Measurements from ENCODE around the gene NANOGP8.

Gene NANOGP8

GRCh38 chr15:35115155-35115725, 30.1 kb upstream of the NANOGP8 start:
- TF ChIP-seq, protein P1, sequence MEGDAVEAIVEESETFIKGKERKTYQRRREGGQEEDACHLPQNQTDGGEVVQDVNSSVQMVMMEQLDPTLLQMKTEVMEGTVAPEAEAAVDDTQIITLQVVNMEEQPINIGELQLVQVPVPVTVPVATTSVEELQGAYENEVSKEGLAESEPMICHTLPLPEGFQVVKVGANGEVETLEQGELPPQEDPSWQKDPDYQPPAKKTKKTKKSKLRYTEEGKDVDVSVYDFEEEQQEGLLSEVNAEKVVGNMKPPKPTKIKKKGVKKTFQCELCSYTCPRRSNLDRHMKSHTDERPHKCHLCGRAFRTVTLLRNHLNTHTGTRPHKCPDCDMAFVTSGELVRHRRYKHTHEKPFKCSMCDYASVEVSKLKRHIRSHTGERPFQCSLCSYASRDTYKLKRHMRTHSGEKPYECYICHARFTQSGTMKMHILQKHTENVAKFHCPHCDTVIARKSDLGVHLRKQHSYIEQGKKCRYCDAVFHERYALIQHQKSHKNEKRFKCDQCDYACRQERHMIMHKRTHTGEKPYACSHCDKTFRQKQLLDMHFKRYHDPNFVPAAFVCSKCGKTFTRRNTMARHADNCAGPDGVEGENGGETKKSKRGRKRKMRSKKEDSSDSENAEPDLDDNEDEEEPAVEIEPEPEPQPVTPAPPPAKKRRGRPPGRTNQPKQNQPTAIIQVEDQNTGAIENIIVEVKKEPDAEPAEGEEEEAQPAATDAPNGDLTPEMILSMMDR (IDR thresholded peaks at IDR 0.05), result no peak
- Histone ChIP-seq H3K9me3 (no peaks in the 10 kb centered on the region), H3K27ac (no peak overlapping the region), H3K27me3 (no peaks in the 10 kb centered on the region), H3K4me1 (ENCODE audit: control insufficient read depth in 1 of 2, insufficient read depth in 1 of 2, low read depth in 1 of 2, low read length in 1 of 2) (no peaks in the 10 kb centered on the region), H3K4me3 (ENCODE audit: low read depth in 1 of 2, low read length in 1 of 2) (no peak overlapping the region), H3K36me3 (no peaks in the 10 kb centered on the region)

- no peaks in the 10 kb centered on the region for H3K9me3 ChIP-seq
- no peak overlapping the region for H3K4me3 ChIP-seq (ENCODE audit: low read depth in 1 of 2, low read length in 1 of 2)
- H3K4me1 ChIP-seq (ENCODE audit: control insufficient read depth in 1 of 2, insufficient read depth in 1 of 2, low read depth in 1 of 2, low read length in 1 of 2), result no peaks in the 10 kb centered on the region
- TF ChIP-seq, protein P1 (IDR thresholded peaks at IDR 0.05), result no peak
- no peaks in the 10 kb centered on the region for H3K36me3 ChIP-seq
- H3K27me3 ChIP-seq, result no peaks in the 10 kb centered on the region
- no peak overlapping the region for H3K27ac ChIP-seq
These were observed 27.3 kb upstream of the NANOGP8 start for GRCh38 chr15:35112346-35112745.

GRCh38 chr15:35111861-35112260, 26.8 kb upstream of the NANOGP8 start:
- TF ChIP-seq, protein P1 (IDR thresholded peaks at IDR 0.05), result no peak
- Histone ChIP-seq H3K36me3 (no peaks in the 10 kb centered on the region), H3K9me3 (no peaks in the 10 kb centered on the region), H3K4me3 (ENCODE audit: low read depth in 1 of 2, low read length in 1 of 2) (no peak overlapping the region), H3K27ac (no peak overlapping the region), H3K4me1 (ENCODE audit: control insufficient read depth in 1 of 2, insufficient read depth in 1 of 2, low read depth in 1 of 2, low read length in 1 of 2) (no peaks in the 10 kb centered on the region), H3K27me3 (no peaks in the 10 kb centered on the region)

DNA sequence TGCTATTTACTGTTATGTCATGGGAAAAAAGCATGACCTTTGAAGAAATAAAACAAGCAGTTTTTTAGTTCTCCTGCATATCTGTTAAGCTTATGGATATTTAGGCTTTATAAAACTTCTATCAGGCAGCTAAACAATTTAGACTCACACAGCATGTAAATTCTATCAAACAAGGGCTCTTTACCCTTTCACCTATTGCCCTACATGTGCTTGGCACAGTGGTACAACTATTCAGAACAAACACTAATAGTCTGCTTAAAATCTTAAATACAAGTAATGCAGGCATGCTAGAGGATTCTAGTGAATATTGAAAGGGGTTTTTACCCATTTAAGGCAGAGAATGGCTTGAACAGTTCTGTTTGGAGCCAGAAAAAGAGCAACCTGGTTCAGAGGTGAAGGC, 23.4 kb upstream of the NANOGP8 start:
- Histone ChIP-seq H3K27me3 (no peaks in the 10 kb centered on the region), H3K9me3 (no peaks in the 10 kb centered on the region), H3K27ac (no peak overlapping the region), H3K4me1 (ENCODE audit: control insufficient read depth in 1 of 2, insufficient read depth in 1 of 2, low read depth in 1 of 2, low read length in 1 of 2) (no peaks in the 10 kb centered on the region), H3K36me3 (no peaks in the 10 kb centered on the region), H3K4me3 (ENCODE audit: low read depth in 1 of 2, low read length in 1 of 2) (no peak overlapping the region)
- TF ChIP-seq, protein P1 (IDR thresholded peaks at IDR 0.05), result no peak

GRCh38 chr15:35107561-35107960, 22.5 kb upstream of the NANOGP8 start:
- Histone ChIP-seq H3K4me3 (ENCODE audit: low read depth in 1 of 2, low read length in 1 of 2) (no peak overlapping the region), H3K4me1 (ENCODE audit: control insufficient read depth in 1 of 2, insufficient read depth in 1 of 2, low read depth in 1 of 2, low read length in 1 of 2) (no peaks in the 10 kb centered on the region), H3K9me3 (no peaks in the 10 kb centered on the region), H3K27me3 (no peaks in the 10 kb centered on the region), H3K36me3 (no peaks in the 10 kb centered on the region), H3K27ac (no peak overlapping the region)
- TF ChIP-seq, protein P1 (IDR thresholded peaks at IDR 0.05), result no peak

DNA sequence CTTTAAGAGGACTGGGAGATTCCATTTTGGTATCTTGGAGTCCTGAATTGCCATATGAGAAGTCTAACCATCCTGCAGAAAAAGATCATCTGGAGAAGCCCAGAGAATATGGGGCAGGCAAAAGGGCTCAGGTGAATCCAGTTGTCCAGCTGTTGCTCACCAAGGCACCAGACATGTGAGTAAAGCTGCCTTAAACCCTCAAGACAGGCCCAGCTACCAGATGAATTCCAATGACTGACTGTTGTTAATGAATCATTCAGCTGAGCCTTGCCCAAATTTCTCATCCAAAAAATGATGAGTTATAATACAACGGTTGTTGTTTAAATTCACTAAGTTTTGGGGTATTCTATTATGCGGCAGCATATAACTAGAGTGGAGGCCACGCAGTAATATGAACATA, 22.0 kb upstream of the NANOGP8 start:
- Histone ChIP-seq H3K4me1 (ENCODE audit: control insufficient read depth in 1 of 2, insufficient read depth in 1 of 2, low read depth in 1 of 2, low read length in 1 of 2) (no peaks in the 10 kb centered on the region), H3K4me3 (ENCODE audit: low read depth in 1 of 2, low read length in 1 of 2) (no peak overlapping the region), H3K27ac (no peak overlapping the region), H3K9me3 (no peaks in the 10 kb centered on the region), H3K36me3 (no peaks in the 10 kb centered on the region), H3K27me3 (no peaks in the 10 kb centered on the region)
- TF ChIP-seq, protein P1 (IDR thresholded peaks at IDR 0.05), result no peak
